Activated CD4-positive, alpha-beta T cell treated with anti-CD3 and anti-CD28 coated beads, Interleukin-2, amount 10 ng/mL, durations not matched to agents 24 days and 14 days (primary cell): ENCODE measurements around the gene GDF11. TPM values are rescaled to one million over a fixed set of nuclear protein-coding genes. Genes with fewer than 3 reads are reported as not detected.
"Not testable (repeated sequence)": the region's sequence is repeated elsewhere in the genome, so short reads cannot be mapped to it uniquely, and the experiment has no call there.

Experiments used
- DNase-seq: peaks from one replicate; pipeline ENCODE4 v3.0.0; 2022
- H3K27ac Mint-ChIP-seq: one replicate; pipeline ENCODE4 v1.8.0; 2022; ENCODE audit warnings: mild to moderate bottlenecking, mixed read lengths
- H3K27me3 Mint-ChIP-seq: one replicate; pipeline ENCODE4 v1.8.0; 2022; ENCODE audit warnings: mixed read lengths
- H3K36me3 Mint-ChIP-seq: one replicate; pipeline ENCODE4 v1.8.0; 2022; ENCODE audit warnings: low read depth, mild to moderate bottlenecking, mixed read lengths
- H3K4me1 Mint-ChIP-seq: one replicate; pipeline ENCODE4 v1.8.0; 2021; ENCODE audit warnings: mixed read lengths
- H3K4me3 Mint-ChIP-seq: one replicate; pipeline ENCODE4 v1.8.0; 2022; ENCODE audit warnings: mild to moderate bottlenecking, moderate library complexity, mixed read lengths
- H3K9me3 Mint-ChIP-seq: one replicate; pipeline ENCODE4 v1.8.0; 2021; ENCODE audit warnings: mixed read lengths
- intact Hi-C: fragments of 100-400 bp; cut with micrococcal nuclease; formaldehyde crosslinking; loops from one replicate; pipeline ENCODE4 v1.15.1; 2023
- total RNA-seq: library from RNA; stranded (reverse); gene quantifications from 2 replicates; pipeline ENCODE4 v1.2.3, GENCODE V29; 2022

The GDF11 gene
- total RNA-seq, 1 donor from 2014 or later, result 14.3 TPM

- Mint-ChIP-seq H3K9me3 (no peaks in the 10 kb centered on the region), H3K27ac (no peak overlapping the region), H3K27me3 (no peaks in the 10 kb centered on the region), H3K4me3 (no peak overlapping the region), H3K4me1 (peaks cover 21% of the 10 kb centered on the region), H3K36me3 (peaks cover 36% of the 10 kb centered on the region)
- DNase-seq, result no peak
- intact Hi-C loops, result no loop called here
Measured at GRCh38 chr12:55748230-55748993, 5.5 kb downstream of the GDF11 start.

GRCh38 chr12:55755246-55755645, 12.3 kb downstream of the GDF11 start:
- H3K27me3 Mint-ChIP-seq, result no peaks in the 10 kb centered on the region
- H3K9me3 Mint-ChIP-seq, result no peaks in the 10 kb centered on the region
- intact Hi-C loops, result no loop called here
- H3K27ac Mint-ChIP-seq, result peak overlapping the region; percentile 49
- no peak for DNase-seq
- peaks cover 3% of the 10 kb centered on the region for H3K4me1 Mint-ChIP-seq
- no peak overlapping the region for H3K4me3 Mint-ChIP-seq
- peaks cover 66% of the 10 kb centered on the region for H3K36me3 Mint-ChIP-seq

GRCh38 chr12:55757701-55758100, 14.8 kb downstream of the GDF11 start:
- H3K27ac Mint-ChIP-seq, result peak overlapping the region; percentile 2
- no peak for DNase-seq
- peaks cover 66% of the 10 kb centered on the region for H3K36me3 Mint-ChIP-seq
- H3K9me3 Mint-ChIP-seq, result peaks cover 3% of the 10 kb centered on the region
- H3K27me3 Mint-ChIP-seq, result no peaks in the 10 kb centered on the region
- intact Hi-C loops, result no loop called here
- H3K4me3 Mint-ChIP-seq, result no peak overlapping the region
- H3K4me1 Mint-ChIP-seq, result peaks cover 10% of the 10 kb centered on the region

- peaks cover 63% of the 10 kb centered on the region for H3K36me3 Mint-ChIP-seq
- H3K4me3 Mint-ChIP-seq, H3K27me3 Mint-ChIP-seq, H3K27ac Mint-ChIP-seq, DNase-seq, intact Hi-C loops, H3K9me3 Mint-ChIP-seq: not testable (repeated sequence)
- H3K4me1 Mint-ChIP-seq, result peaks cover 10% of the 10 kb centered on the region
Measured at GRCh38 chr12:55758575-55758974, 15.7 kb downstream of the GDF11 start.

GRCh38 chr12:55760663-55761062, 17.7 kb downstream of the GDF11 start:
- Mint-ChIP-seq H3K4me1 (peaks cover 7% of the 10 kb centered on the region), H3K27ac (peak overlapping the region; percentile 73), H3K27me3 (no peaks in the 10 kb centered on the region), H3K9me3 (peaks cover 3% of the 10 kb centered on the region), H3K4me3 (peak overlapping the region; percentile 31), H3K36me3 (peaks cover 55% of the 10 kb centered on the region)
- no peak for DNase-seq
- intact Hi-C loops, result no loop called here

- Mint-ChIP-seq H3K4me1 (peaks cover 7% of the 10 kb centered on the region), H3K4me3 (no peak overlapping the region), H3K9me3 (peaks cover 3% of the 10 kb centered on the region), H3K36me3 (peaks cover 54% of the 10 kb centered on the region), H3K27ac (no peak overlapping the region), H3K27me3 (no peaks in the 10 kb centered on the region)
- no peak for DNase-seq
- intact Hi-C loops, result no loop called here
Measured at GRCh38 chr12:55762646-55763045, 19.7 kb downstream of the GDF11 start.

GRCh38 chr12:55765736-55766290, 22.9 kb downstream of the GDF11 start:
- DNase-seq, result no peak
- Mint-ChIP-seq H3K27ac (peak overlapping the region; percentile 16), H3K4me3 (no peak overlapping the region), H3K36me3 (peaks cover 34% of the 10 kb centered on the region), H3K4me1 (peaks cover 5% of the 10 kb centered on the region), H3K27me3 (no peaks in the 10 kb centered on the region), H3K9me3 (no peaks in the 10 kb centered on the region)
- intact Hi-C loops, result no loop called here

- H3K36me3 Mint-ChIP-seq, result peaks cover 37% of the 10 kb centered on the region
- H3K9me3 Mint-ChIP-seq, result no peaks in the 10 kb centered on the region
- DNase-seq, result no peak
- no peak overlapping the region for H3K27ac Mint-ChIP-seq
- H3K4me1 Mint-ChIP-seq, result peaks cover 4% of the 10 kb centered on the region
- H3K27me3 Mint-ChIP-seq, result no peaks in the 10 kb centered on the region
- intact Hi-C loops, result no loop called here
- H3K4me3 Mint-ChIP-seq, result no peak overlapping the region
Measured at GRCh38 chr12:55767156-55767555, 24.2 kb downstream of the GDF11 start.

- DNase-seq, result no peak
- H3K9me3 Mint-ChIP-seq, result no peaks in the 10 kb centered on the region
- no peaks in the 10 kb centered on the region for H3K27me3 Mint-ChIP-seq
- H3K36me3 Mint-ChIP-seq, result peaks cover 43% of the 10 kb centered on the region
- intact Hi-C loops, result no loop called here
- peak overlapping the region; percentile 58 for H3K27ac Mint-ChIP-seq
- H3K4me1 Mint-ChIP-seq, result peaks cover 11% of the 10 kb centered on the region
- no peak overlapping the region for H3K4me3 Mint-ChIP-seq
Measured at GRCh38 chr12:55771736-55772135, 28.8 kb downstream of the GDF11 start.

GRCh38 chr12:55777856-55778255, 34.9 kb downstream of the GDF11 start:
- no peaks in the 10 kb centered on the region for H3K27me3 Mint-ChIP-seq

GRCh38 chr12:55780685-55781084, 37.8 kb downstream of the GDF11 start:
- H3K27ac Mint-ChIP-seq, result peak overlapping the region; percentile 36
- intact Hi-C loops, result no loop called here
- DNase-seq, result no peak
- no peaks in the 10 kb centered on the region for H3K9me3 Mint-ChIP-seq
- peak overlapping the region; percentile 17 for H3K4me3 Mint-ChIP-seq
- H3K36me3 Mint-ChIP-seq, result peaks cover 64% of the 10 kb centered on the region
- H3K4me1 Mint-ChIP-seq, result peaks cover 21% of the 10 kb centered on the region
- H3K27me3 Mint-ChIP-seq, result no peaks in the 10 kb centered on the region

More at GRCh38 chr12:55777856-55778255, 34.9 kb downstream of the GDF11 start:
- no peak for DNase-seq
- H3K36me3 Mint-ChIP-seq, result peaks cover 51% of the 10 kb centered on the region
- H3K4me1 Mint-ChIP-seq, result peaks cover 22% of the 10 kb centered on the region
- intact Hi-C loops, result no loop called here
- H3K4me3 Mint-ChIP-seq, result no peak overlapping the region
- no peak overlapping the region for H3K27ac Mint-ChIP-seq
- no peaks in the 10 kb centered on the region for H3K9me3 Mint-ChIP-seq

GRCh38 chr12:55788546-55788945, 45.6 kb downstream of the GDF11 start:
- H3K4me1 Mint-ChIP-seq, result peaks cover 2% of the 10 kb centered on the region
- intact Hi-C loops, result no loop called here
- no peaks in the 10 kb centered on the region for H3K27me3 Mint-ChIP-seq
- H3K27ac Mint-ChIP-seq, result no peak overlapping the region
- no peak for DNase-seq
- H3K9me3 Mint-ChIP-seq, result no peaks in the 10 kb centered on the region
- peaks cover 58% of the 10 kb centered on the region for H3K36me3 Mint-ChIP-seq
- H3K4me3 Mint-ChIP-seq, result no peak overlapping the region

GRCh38 chr12:55789171-55789570, 46.2 kb downstream of the GDF11 start:
- DNase-seq, result no peak
- no peak overlapping the region for H3K27ac Mint-ChIP-seq
- no peaks in the 10 kb centered on the region for H3K27me3 Mint-ChIP-seq
- intact Hi-C loops, result no loop called here
- H3K4me3 Mint-ChIP-seq, result no peak overlapping the region
- H3K9me3 Mint-ChIP-seq, result no peaks in the 10 kb centered on the region
- peaks cover 57% of the 10 kb centered on the region for H3K36me3 Mint-ChIP-seq
- H3K4me1 Mint-ChIP-seq, result peaks cover 2% of the 10 kb centered on the region

GRCh38 chr12:55789893-55790292, 47.0 kb downstream of the GDF11 start:
- DNase-seq, result no peak
- Mint-ChIP-seq H3K27me3 (no peaks in the 10 kb centered on the region), H3K9me3 (no peaks in the 10 kb centered on the region), H3K36me3 (peaks cover 57% of the 10 kb centered on the region), H3K4me3 (no peak overlapping the region), H3K27ac (no peak overlapping the region), H3K4me1 (peaks cover 2% of the 10 kb centered on the region)
- intact Hi-C loops, result no loop called here
